Measurements from ENCODE around the gene MOB3A. TPM values are rescaled to one million over a fixed set of nuclear protein-coding genes. Genes with fewer than 3 reads are reported as not detected.

MOB3A gene
- total and polyA plus RNA-seq, 10 of the 15 experiments (the other 5 are each of a cell fraction or from before 2014, with no cell fraction given) = 7.5 to 229 (median 79.4) TPM

- TF ChIP-seq YBX1 (IDR thresholded peaks at IDR 0.05) (no peak), FOS (IDR thresholded peaks at IDR 0.05; ENCODE audit: borderline replicate concordance, extremely low read depth, insufficient read length) (no peak), HSF1 (IDR thresholded peaks at IDR 0.05; ENCODE audit: low read depth, low read length) (no peak), ZBED1 (IDR thresholded peaks at IDR 0.05; ENCODE audit: borderline replicate concordance) (no peak), ZNF207 (IDR thresholded peaks at IDR 0.05; ENCODE audit: borderline replicate concordance) (no peak), MTA3 (IDR thresholded peaks at IDR 0.05; ENCODE audit: borderline replicate concordance, low read length) (no peak), CEBPB (IDR thresholded peaks at IDR 0.05; ENCODE audit: borderline replicate concordance in 1 of 2, low read depth in 2 of 2, low read length in 2 of 2) (no peak)
Observed at GRCh38 chr19:2097886-2098327, 1.8 kb upstream of the MOB3A start (continued).

DNA sequence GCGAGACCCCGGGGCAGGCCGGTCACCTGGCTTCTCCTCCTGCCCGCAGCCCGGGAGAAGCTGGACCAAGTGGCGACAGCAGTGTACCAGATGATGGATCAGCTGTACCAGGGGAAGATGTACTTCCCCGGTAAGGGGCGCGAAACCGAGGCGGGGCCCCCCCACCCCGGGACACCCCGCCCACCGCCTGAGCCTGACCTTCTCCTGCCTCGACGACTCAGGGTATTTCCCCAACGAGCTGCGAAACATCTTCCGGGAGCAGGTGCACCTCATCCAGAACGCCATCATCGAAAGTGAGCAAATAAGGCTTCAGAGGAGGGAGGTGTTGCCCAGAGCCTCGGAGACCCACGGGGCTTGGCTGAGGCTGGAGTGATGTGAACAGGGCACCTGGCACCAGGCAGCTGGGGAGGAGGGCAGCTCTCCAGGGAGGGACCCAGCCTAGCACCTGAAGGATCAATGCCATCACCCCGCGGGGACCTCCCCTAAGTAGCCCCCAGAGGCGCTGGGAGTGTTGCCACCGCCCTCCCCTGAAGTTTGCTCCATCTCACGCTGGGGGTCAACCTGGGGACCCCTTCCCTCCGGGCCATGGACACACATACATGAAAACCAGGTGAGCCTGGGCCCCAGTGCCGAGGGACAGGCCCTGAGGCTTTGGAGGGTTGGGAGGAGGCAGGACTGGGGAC lies 1.2 kb upstream of the MOB3A start:
- ATAC-seq = no peak
- Histone ChIP-seq H3K79me2 (ENCODE audit: control insufficient read depth, insufficient read depth, low read length) (peaks cover 45% of the 10 kb centered on the region), H3K27me3 (replicated peaks in 1 of 2; ENCODE audit: control insufficient read depth in 2 of 2, insufficient read depth in 2 of 2, low read length in 1 of 2) (no peaks in the 10 kb centered on the region), H2AFZ (ENCODE audit: control insufficient read depth, low read depth, low read length) (peak overlapping the region; percentile 13; the same call in 1 of the 2 replicates), H3K4me3 (peak overlapping the region; percentile 82), H3K4me1 (ENCODE audit: control insufficient read depth, insufficient read depth, low read length) (peaks cover 16% of the 10 kb centered on the region), H3K36me3 (ENCODE audit: control insufficient read depth in 2 of 2, insufficient read depth in 2 of 2, low read length in 1 of 2) (peaks cover 12 to 25% of the 10 kb centered on the region in 2 experiments; a peak in 3 of 4 replicates), H3K9me3 (replicated peaks; ENCODE audit: control insufficient read depth, insufficient read depth, low read length) (no peaks in the 10 kb centered on the region), H3K27ac (ENCODE audit: control insufficient read depth, insufficient read depth) (peak overlapping the region; percentile 52; the same call in 1 of the 2 replicates), H3K9ac (ENCODE audit: control insufficient read depth, insufficient read depth, low read length) (peak overlapping the region; percentile 53; the same call in 1 of the 2 replicates), H4K20me1 (ENCODE audit: control insufficient read depth, insufficient read depth) (no peaks in the 10 kb centered on the region), H3K4me2 (ENCODE audit: control insufficient read depth, insufficient read depth) (peak overlapping the region; percentile 88)
- whole genome bisulfite sequencing (ENCODE audit: insufficient coverage, insufficient replicate concordance, low lambda C conversion rate, missing lambda C conversion rate) = 10% methylated on average over 30 of the region's 30 CpGs
- no peak for DNase-seq (ENCODE audit: low read depth, low spot score)
- TF ChIP-seq ETV6 (conservative IDR thresholded peaks at IDR 0.05 in 1 of 2, IDR thresholded peaks at IDR 0.05 in 1 of 2; ENCODE audit: borderline replicate concordance in 1 of 2, low read depth in 1 of 2) = no peak
- TF ChIP-seq CREM (IDR thresholded peaks at IDR 0.05; ENCODE audit: low read depth) = peak; percentile 18; the same call in 1 of the 2 replicates
- 0 out of 2 replicates have a peak, but pooled peaks have one; percentile 48 for TF ChIP-seq NBN (IDR thresholded peaks at IDR 0.05)
- 0 out of 3 replicates have a peak, but pooled peaks of 1 of the 2 experiments have one; percentile 8 for TF ChIP-seq EGR1 (IDR thresholded peaks at IDR 0.05; ENCODE audit: borderline replicate concordance in 1 of 2, low read depth in 2 of 2, low read length in 2 of 2)
- 0 out of 2 replicates have a peak, but pooled peaks have one; percentile 21 for TF ChIP-seq SMARCA5 (IDR thresholded peaks at IDR 0.05)
- TF ChIP-seq IKZF2 (IDR thresholded peaks at IDR 0.05) = no peak
- ChIA-PET RAD21 (ENCODE audit: unreplicated experiment) (interaction anchor here (0.6 to 1.2 kb wide), 5 partner anchors 8 to 78 kb away, joined by 3 to 4 read pairs (median 3); no protein-coding TSS in a partner anchor), CTCF (interaction anchor here (0.7 kb wide), 1 partner anchor 10 kb away, joined by 3 read pairs; no protein-coding TSS in a partner anchor), POLR2A (interaction anchor here (0.5 to 1.5 kb wide), 5 partner anchors 15 to 455 kb away, joined by 3 to 4 read pairs (median 3); no protein-coding TSS in a partner anchor), SMC1A (ENCODE audit: uncharacterized antibody, unreplicated experiment) (interaction anchor here (1.4 kb wide), 1 partner anchor 30 kb away, joined by 3 read pairs; no protein-coding TSS in a partner anchor)
- intact Hi-C loops (cut with micrococcal nuclease; ENCODE audit: unreplicated experiment) (loop anchor here (10.0 kb wide), 3 partner anchors 137 to 193 kb away; partner anchors contain the start of genes ADAT3, PLEKHJ1, SCAMP4 and SF3A2), in situ Hi-C loops (cut with MboI) (no loop called here)
- FAIRE-seq = no peak
- no TSS peak for BruUV-seq (replicated peaks)

Measured in GM12878 (cell line).